ENCODE data around the gene CCBE1.

Gene CCBE1

DNA sequence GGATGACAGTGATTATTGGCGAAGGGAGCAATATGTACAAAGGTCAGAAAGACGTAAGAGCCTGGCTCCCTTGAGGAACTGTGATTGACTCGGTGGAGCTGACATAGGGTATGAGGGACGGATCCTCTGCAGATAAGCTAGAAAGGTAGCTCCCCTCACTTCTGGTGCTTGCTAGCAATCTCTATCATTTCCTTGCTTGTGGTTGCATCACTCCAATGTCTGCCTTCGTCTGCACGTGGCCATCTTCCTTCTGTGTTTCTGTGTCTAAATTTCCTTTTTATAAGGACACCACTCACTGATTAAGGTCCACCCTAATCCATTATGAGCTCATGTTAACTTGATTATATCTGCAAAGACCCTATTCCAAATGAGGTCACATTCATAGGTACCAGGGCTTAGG, 315.3 kb downstream of the CCBE1 start:
- H2BK15ac ChIP-seq (ENCODE audit: low read depth, poor library complexity, severe bottlenecking) = no peak overlapping the region
- no peak overlapping the region for H2BK5ac ChIP-seq (ENCODE audit: low read depth, low read length, poor library complexity, severe bottlenecking)
- H2AFZ ChIP-seq (ENCODE audit: low read depth, low read length) = no peak overlapping the region
- WGBS = 92% methylated on average over 6 of the region's 6 CpGs
- H2BK12ac ChIP-seq (ENCODE audit: low read length in 2 of 2) = no peak overlapping the region
- H3K4me3 ChIP-seq (ENCODE audit: insufficient read depth in 1 of 2, low read depth in 1 of 2, low read length in 2 of 2) = no peak overlapping the region
- no peaks in the 10 kb centered on the region for H3K36me3 ChIP-seq (ENCODE audit: control insufficient read depth in 1 of 2, insufficient read depth in 2 of 2, low read depth in 1 of 2, low read length in 2 of 2)
- H4K8ac ChIP-seq (ENCODE audit: low read length) = no peak overlapping the region
- no peaks in the 10 kb centered on the region for H3K4me1 ChIP-seq (ENCODE audit: control insufficient read depth, insufficient read depth, low read depth, low read length)
- H3K23ac ChIP-seq (ENCODE audit: low read length in 2 of 2) = no peak overlapping the region
- no peak overlapping the region for H3K14ac ChIP-seq (ENCODE audit: low read length in 2 of 2)
- H3K27me3 ChIP-seq (ENCODE audit: control insufficient read depth in 1 of 2, insufficient read depth in 1 of 2, low read length in 2 of 2) = peaks cover 0 to 33% of the 10 kb centered on the region in 2 experiments
- no peak overlapping the region for H3K4me2 ChIP-seq (ENCODE audit: low read length, poor library complexity, severe bottlenecking)
- no peak overlapping the region for H2BK120ac ChIP-seq (ENCODE audit: low read depth, low read length)
- H3K9ac ChIP-seq (ENCODE audit: low read length) = no peak overlapping the region
- H3K27ac ChIP-seq (ENCODE audit: low read length, poor library complexity, severe bottlenecking) = no peak overlapping the region
- H3K4ac ChIP-seq (ENCODE audit: low read depth in 1 of 2, low read length in 2 of 2) = no peak overlapping the region
- no peak overlapping the region for H3K18ac ChIP-seq (ENCODE audit: low read depth in 1 of 2, low read length in 2 of 2)
- no peak overlapping the region for H2AK5ac ChIP-seq (ENCODE audit: low read length, severe bottlenecking)
- H4K91ac ChIP-seq (ENCODE audit: low read length) = no peak overlapping the region
- DNase-seq = no peak
- H3K9me3 ChIP-seq (ENCODE audit: control insufficient read depth, low read length) = no peaks in the 10 kb centered on the region
- H3K79me1 ChIP-seq (replicated peaks; ENCODE audit: low read length, poor library complexity, severe bottlenecking) = no peaks in the 10 kb centered on the region

Data from mesenchymal stem cell (in vitro differentiated cells and primary cell).